ENCODE data around the gene OR10V1.
A peak's percentile ranks its signal among the peaks of the same experiment; 100 is the strongest.
"Not testable (repeated sequence)": the region's sequence is repeated elsewhere in the genome, so short reads cannot be mapped to it uniquely, and the experiment has no call there.

Gene OR10V1

GRCh38 chr11:59708537-59708936, 5.1 kb downstream of the OR10V1 start:
- no peak for DNase-seq (ENCODE audit: low read depth)

GRCh38 chr11:59707371-59707770, 6.3 kb downstream of the OR10V1 start:
- no peak for DNase-seq (ENCODE audit: low read depth)

GRCh38 chr11:59706518-59707285, 6.9 kb downstream of the OR10V1 start:
- DNase-seq (ENCODE audit: low read depth): no peak

- DNase-seq (ENCODE audit: low read depth): no peak
These were observed 8.4 kb downstream of the OR10V1 start for GRCh38 chr11:59705294-59705693.

GRCh38 chr11:59703515-59703914, 10.1 kb downstream of the OR10V1 start:
- not testable (repeated sequence) for DNase-seq (ENCODE audit: low read depth)

GRCh38 chr11:59700157-59700556, 13.5 kb downstream of the OR10V1 start:
- not testable (repeated sequence) for DNase-seq (ENCODE audit: low read depth)

GRCh38 chr11:59698506-59698905, 15.1 kb downstream of the OR10V1 start:
- no peak for DNase-seq (ENCODE audit: low read depth)

- DNase-seq (ENCODE audit: low read depth): no peak
These were observed 20.7 kb downstream of the OR10V1 start for GRCh38 chr11:59692915-59693314.

- no peak for DNase-seq (ENCODE audit: low read depth)
These were observed 22.5 kb downstream of the OR10V1 start for GRCh38 chr11:59691156-59691555.

GRCh38 chr11:59689015-59689414, 24.6 kb downstream of the OR10V1 start:
- DNase-seq (ENCODE audit: low read depth): no peak

GRCh38 chr11:59681260-59681725, 32.4 kb downstream of the OR10V1 start:
- not testable (repeated sequence) for DNase-seq (ENCODE audit: low read depth)

GRCh38 chr11:59680287-59681154, 33.1 kb downstream of the OR10V1 start:
- peak; percentile 27 for DNase-seq (ENCODE audit: low read depth)

- DNase-seq (ENCODE audit: low read depth): no peak
These were observed 34.3 kb downstream of the OR10V1 start for GRCh38 chr11:59679347-59679746.

- DNase-seq (ENCODE audit: low read depth): no peak
These were observed 34.9 kb downstream of the OR10V1 start for GRCh38 chr11:59678813-59679165.

GRCh38 chr11:59678118-59678812, 35.4 kb downstream of the OR10V1 start:
- DNase-seq (ENCODE audit: low read depth): no peak

- DNase-seq (ENCODE audit: low read depth): no peak
These were observed 37.4 kb downstream of the OR10V1 start for GRCh38 chr11:59676205-59676604.

- DNase-seq (ENCODE audit: low read depth): no peak
These were observed 39.4 kb downstream of the OR10V1 start for GRCh38 chr11:59674291-59674690.

GRCh38 chr11:59673291-59673690, 40.4 kb downstream of the OR10V1 start:
- no peak for DNase-seq (ENCODE audit: low read depth)

GRCh38 chr11:59671471-59671870, 42.2 kb downstream of the OR10V1 start:
- no peak for DNase-seq (ENCODE audit: low read depth)

GRCh38 chr11:59669611-59670009, 44.0 kb downstream of the OR10V1 start:
- no peak for DNase-seq (ENCODE audit: low read depth)

GRCh38 chr11:59668950-59669610, 44.6 kb downstream of the OR10V1 start, which contains the start of gene PATL1:
Gene PATL1, minus strand, starts transcription at chr11:59669037. Its CDS starts 142 bp downstream, at chr11:59668895.
- peak; percentile 97 for DNase-seq (ENCODE audit: low read depth)
